Measurements from ENCODE around the gene NAIP.
"Not testable (repeated sequence)": the region's sequence is repeated elsewhere in the genome, so short reads cannot be mapped to it uniquely, and the experiment has no call there.

The NAIP gene

GRCh38 chr5:70984882-70985281 lies 40.3 kb downstream of the NAIP start:
- DNase-seq (ENCODE audit: low spot score in 2 of 2); H3K4me3 ChIP-seq; H3K27me3 ChIP-seq (ENCODE audit: low read depth); in situ Hi-C loops (cut with MboI; ENCODE audit: low sequenced_read_pairs); H3K36me3 ChIP-seq (replicated peaks); H3K9me3 ChIP-seq; H3K4me1 ChIP-seq: not testable (repeated sequence)

DNA sequence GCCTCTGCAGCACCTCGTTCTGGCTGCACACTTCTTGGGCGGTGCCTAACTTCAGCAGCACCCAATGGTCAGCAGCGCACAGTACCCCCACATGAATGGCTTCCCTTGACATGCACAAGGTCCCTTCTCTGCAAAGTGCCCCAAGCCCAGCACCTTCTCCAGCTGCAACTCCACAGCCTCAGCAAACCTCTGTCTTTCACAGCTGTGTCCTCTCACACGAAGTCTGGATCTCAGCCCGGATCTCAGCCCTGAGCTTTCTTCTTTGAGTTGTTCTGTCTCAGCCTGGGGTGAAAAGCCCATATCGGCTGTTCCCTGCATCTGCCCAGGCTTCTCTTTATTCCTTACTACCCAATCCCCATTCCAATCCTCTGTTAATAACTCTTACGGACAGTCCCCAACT lies 57.9 kb downstream of the NAIP start:
- H3K9me3 ChIP-seq; H3K36me3 ChIP-seq (replicated peaks); DNase-seq (ENCODE audit: low spot score in 2 of 2); H3K4me1 ChIP-seq; H3K4me3 ChIP-seq; H3K27me3 ChIP-seq (ENCODE audit: low read depth); in situ Hi-C loops (cut with MboI; ENCODE audit: low sequenced_read_pairs): not testable (repeated sequence)

DNA sequence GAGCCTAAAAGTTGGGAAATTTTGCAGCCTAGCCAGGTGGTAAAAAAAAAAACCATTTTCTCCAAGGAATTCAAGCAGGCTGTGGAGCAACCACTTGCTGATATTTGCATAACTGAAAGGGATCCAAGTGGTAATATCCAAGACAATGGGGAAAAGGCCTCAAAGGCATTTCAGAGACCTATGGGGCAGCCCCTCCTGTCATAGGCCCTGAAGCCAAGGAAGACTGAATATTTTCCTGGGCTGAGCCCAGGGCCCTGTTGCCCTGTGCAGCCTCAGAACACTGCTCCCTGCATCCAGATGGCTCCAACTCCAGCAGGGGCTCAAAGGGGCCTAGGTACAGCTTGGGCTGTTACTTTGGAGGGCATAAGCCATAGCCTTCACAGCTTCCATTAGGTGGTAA lies 60.6 kb downstream of the NAIP start:
- DNase-seq (ENCODE audit: low spot score in 2 of 2); H3K27me3 ChIP-seq (ENCODE audit: low read depth); H3K9me3 ChIP-seq; H3K4me1 ChIP-seq; H3K36me3 ChIP-seq (replicated peaks); H3K4me3 ChIP-seq; in situ Hi-C loops (cut with MboI; ENCODE audit: low sequenced_read_pairs): not testable (repeated sequence)

DNA sequence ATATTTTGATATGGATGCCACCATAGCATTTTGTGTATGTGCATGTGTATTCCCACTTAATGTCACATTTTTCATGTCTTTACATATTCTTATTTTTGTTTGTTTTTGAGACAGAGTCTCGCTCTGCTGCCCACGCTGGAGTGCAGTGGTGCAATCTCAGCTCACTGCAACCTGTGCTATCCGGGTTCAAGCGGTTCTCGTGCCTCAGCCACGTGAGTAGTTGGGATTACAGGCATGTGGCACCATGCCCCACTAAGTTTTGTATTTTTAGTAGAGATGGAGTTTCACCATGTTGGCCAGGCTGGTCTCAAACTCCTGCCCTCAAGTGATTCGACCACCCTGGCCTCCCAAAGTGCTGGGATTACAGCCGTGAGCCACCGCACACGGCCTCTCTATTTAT lies 72.1 kb downstream of the NAIP start:
- H3K4me1 ChIP-seq; DNase-seq (ENCODE audit: low spot score in 2 of 2); H3K36me3 ChIP-seq (replicated peaks); in situ Hi-C loops (cut with MboI; ENCODE audit: low sequenced_read_pairs); H3K4me3 ChIP-seq; H3K27me3 ChIP-seq (ENCODE audit: low read depth); H3K9me3 ChIP-seq: not testable (repeated sequence)

DNA sequence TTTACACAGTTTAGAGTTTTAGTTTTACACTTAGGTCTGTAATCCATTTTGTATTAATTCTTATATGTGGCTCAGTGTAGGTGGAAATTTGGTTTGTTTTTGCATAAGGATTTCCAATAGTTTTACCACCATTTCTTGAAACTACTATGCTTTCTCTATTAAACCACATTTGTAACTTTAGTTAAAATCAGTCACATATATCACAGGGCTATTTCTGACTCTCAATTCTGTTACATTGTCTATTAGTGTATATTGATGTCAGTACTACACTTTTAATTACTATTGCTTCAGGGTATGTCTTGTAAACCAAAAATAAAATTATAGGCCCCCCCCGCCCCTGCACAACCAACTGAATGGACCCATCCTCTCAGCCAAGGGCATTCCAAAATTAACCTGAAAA lies 92.6 kb downstream of the NAIP start:
- H3K4me3 ChIP-seq; H3K9me3 ChIP-seq; DNase-seq (ENCODE audit: low spot score in 2 of 2); in situ Hi-C loops (cut with MboI; ENCODE audit: low sequenced_read_pairs); H3K36me3 ChIP-seq (replicated peaks); H3K27me3 ChIP-seq (ENCODE audit: low read depth); H3K4me1 ChIP-seq: not testable (repeated sequence)

DNA sequence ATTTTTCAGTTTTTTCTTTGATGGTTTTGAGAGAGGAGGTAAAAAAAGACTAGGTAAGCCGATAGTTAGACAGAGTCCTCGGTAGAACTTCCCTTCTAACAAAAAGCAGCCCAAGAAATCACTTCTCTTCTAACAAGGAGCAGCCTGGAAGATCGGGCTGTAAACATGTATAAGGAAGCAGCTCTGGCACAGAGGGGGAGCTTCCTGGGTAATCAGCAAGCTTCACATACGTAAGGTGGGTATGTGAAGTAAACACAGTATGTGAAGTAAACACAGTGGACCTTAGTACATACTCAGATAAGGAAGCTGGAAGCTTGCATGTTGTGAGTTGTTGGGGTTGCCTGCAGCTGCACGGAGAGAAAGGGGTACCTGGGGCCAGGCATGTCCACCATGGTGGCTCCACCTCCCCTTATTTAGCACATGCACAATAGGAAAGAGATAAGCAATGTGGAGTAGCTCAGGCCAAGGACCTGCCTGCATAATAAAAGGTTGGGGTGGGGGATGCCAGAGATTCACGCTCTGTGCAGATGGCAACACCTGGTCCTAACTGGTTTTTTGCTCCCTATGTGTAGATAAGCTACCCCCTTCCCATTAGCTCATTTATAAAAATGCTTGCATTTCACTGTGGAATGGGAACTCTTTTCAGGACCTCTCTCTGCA lies 93.3 kb downstream of the NAIP start:
- H3K27me3 ChIP-seq (ENCODE audit: low read depth); H3K36me3 ChIP-seq (replicated peaks); H3K4me1 ChIP-seq; H3K9me3 ChIP-seq; DNase-seq (ENCODE audit: low spot score in 2 of 2); H3K4me3 ChIP-seq; in situ Hi-C loops (cut with MboI; ENCODE audit: low sequenced_read_pairs): not testable (repeated sequence)

GRCh38 chr5:70925211-70925562 lies 100.0 kb downstream of the NAIP start:
- H3K9me3 ChIP-seq; H3K36me3 ChIP-seq (replicated peaks); in situ Hi-C loops (cut with MboI; ENCODE audit: low sequenced_read_pairs); H3K4me3 ChIP-seq; H3K4me1 ChIP-seq; H3K27me3 ChIP-seq (ENCODE audit: low read depth); DNase-seq (ENCODE audit: low spot score in 2 of 2): not testable (repeated sequence)
